Effector CD4-positive, alpha-beta T cell (primary cell): ENCODE data around the gene RPS19BP1.
"Not testable (repeated sequence)": the region's sequence is repeated elsewhere in the genome, so short reads cannot be mapped to it uniquely, and the experiment has no call there.

Source experiments
- DNase-seq: peaks from one replicate; pipeline ENCODE4 v3.0.0-alpha.2; 2020

The RPS19BP1 gene

DNA sequence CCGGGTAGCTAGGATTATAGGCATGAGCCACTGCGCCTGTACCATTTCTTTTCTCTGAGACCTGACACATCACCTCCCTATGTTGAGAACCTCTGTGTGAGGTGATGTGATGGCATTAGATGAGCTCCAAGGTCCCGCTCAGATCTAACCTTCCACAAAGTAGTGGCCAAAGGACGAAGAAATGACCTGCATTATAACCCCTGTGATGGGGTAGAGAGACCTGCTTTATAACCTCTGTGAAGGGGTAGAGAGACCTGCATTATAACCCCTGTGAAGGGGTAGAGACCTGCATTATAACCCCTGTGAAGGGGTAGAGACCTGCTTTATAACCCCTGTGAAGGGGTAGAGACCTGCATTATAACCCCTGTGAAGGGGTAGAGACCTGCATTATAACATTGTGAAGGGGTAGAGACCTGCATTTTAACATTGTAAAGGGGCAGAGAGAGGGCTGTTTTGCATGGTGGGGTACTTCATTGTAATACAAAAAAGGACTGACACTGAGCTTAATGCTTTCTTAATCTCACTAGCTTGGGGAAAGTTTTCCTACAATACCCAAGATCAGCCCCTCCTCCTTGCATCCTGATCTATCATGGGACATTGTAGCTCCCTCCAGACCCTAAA lies 21.9 kb downstream of the RPS19BP1 start:
- no peak for DNase-seq

DNA sequence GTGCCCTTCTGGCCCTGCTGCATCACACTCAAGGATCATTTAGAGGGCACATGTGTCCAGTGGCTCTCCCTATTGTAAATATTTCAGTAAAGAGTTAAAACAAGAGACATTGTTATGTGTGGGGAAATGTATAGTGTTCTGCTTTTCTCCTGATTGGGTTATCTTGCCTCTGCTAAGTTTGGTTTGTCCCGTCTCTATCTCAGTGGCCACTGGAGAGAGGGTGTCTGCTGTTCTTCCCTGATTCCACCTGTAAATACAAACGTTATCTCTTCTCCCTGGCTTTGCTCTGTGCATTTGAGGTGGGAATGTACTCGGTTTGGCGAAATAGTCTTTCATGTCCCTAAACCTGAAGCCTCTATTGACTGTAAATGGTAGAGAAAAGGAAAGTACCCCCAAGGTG lies 24.2 kb downstream of the RPS19BP1 start:
- no peak for DNase-seq

DNA sequence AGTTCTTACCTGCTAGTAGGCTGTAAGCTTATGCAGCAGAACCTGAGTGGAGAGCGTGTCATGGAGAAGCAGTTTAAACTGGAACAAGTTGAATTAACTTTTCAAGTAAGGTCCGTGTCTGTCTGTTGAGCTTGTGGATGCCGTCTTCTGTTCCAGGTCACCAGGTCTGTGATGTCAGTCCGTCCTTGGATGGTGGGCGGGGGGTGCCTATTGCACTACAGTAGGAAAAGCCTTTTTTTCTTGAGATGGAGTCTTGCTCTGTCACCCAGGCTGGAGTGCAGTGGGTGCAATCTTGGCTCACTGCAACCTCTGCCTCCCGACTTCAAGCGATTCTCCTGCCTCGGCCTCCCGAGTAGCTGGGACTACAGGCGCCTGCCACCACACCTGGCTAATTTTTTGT lies 25.5 kb downstream of the RPS19BP1 start:
- not testable (repeated sequence) for DNase-seq

DNA sequence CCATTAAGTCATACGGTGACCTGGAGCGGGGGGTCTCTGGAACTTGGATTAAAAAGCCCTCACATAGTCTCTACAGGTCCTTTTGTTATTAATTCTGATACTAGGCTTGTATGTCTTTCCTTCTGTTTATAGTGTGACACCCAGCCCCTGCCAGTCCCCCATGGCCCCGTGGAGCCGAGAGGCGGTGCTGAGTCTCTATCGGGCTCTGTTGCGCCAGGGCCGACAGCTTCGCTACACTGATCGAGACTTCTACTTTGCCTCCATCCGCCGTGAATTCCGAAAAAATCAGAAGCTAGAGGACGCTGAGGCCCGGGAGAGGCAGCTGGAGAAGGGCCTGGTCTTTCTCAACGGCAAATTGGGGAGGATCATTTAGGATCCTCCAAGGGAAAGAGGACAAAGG lies 28.5 kb downstream of the RPS19BP1 start:
- no peak for DNase-seq

DNA sequence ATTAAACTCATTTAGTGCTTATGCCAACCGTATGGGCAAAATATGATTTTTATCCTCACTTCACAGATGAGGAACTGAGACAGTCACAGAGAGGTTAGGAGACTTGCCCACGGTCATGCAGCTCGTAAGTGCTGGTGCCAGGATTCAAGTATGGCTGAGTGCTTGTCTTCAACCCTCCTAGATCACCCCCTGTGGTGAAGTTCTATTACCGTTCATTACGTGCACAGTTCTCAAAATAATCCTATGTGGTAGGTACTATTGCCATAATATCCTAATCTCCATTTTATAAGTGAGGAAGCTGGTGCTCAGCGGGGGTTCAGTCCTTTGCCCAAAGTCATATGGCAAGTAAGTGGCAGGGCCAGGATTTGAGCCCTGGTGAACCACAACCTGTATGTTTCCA lies 28.9 kb downstream of the RPS19BP1 start:
- no peak for DNase-seq

DNA sequence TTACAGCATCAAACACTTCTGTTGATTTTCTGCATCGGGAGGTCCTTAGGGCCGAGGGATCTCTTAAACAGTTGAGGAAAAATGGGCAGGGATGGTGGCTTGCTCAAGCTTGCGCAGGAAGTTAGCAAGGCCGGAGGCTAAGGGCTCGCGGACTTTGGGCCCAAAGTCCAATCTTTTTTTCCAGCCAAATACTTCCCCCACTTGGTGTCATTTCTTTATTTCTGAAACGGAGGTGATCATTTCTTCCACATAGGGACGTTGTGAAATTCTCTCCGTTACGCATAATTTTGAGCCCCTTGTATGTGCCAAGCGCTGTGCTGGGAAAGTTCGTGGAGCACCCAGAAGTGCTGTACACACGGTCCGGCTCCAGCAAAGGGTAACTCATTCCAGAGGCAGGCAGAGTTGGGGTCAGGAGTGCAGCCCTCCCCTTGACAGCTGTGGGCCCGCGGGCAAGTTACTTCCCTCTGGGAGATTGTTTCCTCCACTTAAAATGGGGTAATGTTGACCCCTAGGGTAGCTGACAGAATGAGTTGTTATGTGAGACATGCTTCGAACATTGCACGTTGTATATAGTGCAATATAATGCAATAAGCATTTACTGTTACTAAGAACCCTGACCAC lies 29.6 kb downstream of the RPS19BP1 start:
- no peak for DNase-seq

DNA sequence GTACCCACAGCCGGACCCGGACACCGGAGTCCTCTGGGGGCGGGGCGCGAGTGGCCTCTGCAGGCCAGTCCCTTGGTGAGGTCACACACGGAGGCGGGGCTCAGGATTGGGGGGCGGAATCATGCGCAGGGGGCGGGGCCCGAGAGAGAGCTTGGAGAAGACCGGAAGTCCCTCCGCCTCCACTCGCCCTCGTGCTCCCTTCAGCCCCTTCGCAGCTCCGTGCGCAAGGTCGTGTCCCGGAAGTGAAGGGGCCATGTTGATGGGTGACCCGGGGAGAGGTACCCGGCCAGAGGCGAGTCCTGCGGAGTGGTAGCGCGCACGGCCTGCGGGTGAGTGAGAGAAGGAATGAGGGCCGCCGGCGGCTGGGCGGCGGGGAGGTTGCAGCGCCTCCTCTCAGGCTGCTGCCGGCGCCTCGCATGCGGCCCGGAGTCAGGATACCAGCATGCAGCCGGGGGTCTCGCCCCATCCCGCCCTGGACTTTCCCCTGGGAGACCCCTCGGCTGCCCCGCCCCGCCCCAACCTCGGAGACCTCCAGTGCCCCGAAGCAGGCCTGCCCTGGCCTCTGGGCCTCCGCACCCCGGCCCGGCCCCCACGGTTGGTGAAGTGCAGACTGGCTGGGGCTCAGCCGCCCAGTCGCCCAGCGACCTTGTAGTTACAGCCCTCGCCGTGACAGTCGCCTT lies 30.3 kb downstream of the RPS19BP1 start, which contains the start of gene MIEF1:
Gene MIEF1 (plus strand): TSS at position 182 of the 680 bp plus-strand sequence. CDS start 9,005 bp downstream, outside the sequence.
- DNase-seq: peak; percentile 77

DNA sequence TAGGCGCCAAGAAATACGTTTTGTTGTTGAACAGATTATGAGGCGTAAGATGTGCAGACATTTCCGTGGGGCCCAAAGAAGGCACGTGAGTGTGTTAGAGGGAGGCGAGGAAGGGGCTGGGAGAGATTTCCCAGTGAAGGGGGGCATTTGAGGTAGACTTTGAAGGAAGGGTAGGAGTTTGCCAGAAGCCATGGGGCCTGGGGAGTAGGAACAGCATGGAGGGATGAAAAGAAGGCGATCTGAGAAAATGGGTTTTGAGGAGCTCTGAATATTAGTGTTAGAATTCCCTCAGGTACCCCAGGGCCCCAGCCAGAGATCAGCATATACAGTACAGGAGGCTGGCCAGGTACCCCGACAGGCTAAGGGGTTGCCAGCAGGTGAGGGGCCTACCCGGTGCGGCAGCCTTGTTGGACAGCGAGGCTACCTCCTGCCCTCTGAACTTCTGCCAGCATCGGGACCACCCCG lies 30.9 kb downstream of the RPS19BP1 start:
- DNase-seq: no peak

DNA sequence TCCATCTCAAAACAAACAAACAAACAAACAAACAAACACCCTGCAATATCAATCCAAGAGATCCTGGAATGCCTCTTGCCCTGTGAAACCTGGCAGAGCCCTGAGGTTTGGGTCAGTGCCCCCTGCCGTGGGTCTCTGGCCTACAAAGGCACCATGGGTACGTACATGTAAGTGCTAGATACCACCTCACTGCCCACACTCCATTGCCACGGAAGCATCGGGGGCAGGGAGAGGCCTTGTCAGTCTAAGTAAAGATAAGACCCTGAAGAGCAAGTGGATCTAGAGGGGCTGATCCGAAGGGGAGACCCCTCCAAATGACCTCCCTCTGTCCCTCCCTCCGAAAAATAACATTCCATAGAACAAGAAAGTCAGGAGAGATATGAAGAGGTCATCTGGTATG lies 32.4 kb downstream of the RPS19BP1 start:
- no peak for DNase-seq

DNA sequence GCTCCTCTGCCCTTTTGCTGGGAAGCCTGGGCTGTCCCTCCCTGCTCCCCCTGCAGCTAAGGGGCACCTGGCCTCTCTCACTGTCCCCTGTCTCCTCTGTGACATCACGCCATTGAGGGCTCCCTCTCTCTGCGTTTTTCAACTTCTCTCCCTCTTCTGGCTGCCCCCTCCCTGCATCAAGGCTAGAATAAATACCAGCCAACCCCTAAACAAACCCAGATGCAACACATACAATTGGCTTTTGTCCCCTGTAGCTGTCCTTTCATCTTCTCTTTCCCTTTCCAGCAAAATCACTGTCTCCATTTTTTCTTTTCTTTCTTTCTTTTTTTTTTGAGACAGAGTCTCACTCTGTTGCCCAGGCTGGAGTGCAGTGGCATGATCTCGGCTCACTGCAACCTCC lies 33.7 kb downstream of the RPS19BP1 start:
- no peak for DNase-seq

DNA sequence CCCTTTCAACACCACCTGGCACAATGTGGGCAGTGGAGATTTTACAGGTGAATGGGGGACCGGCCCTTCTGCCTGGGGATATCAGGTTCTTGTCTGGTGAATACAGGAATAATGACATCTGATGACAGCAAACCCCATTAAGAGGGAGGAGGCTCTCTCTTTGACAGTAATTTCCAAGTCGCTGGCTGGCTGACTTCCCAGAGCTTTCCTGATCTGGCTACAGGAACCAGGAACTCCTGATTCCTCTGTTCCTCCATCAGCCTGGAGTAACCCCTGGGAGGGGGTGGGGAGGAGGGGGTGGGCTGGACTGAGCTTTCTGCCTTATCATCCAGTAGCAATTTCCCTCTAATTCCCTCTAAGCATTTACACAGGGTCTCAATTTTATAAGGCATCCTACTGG lies 34.2 kb downstream of the RPS19BP1 start:
- DNase-seq: no peak

DNA sequence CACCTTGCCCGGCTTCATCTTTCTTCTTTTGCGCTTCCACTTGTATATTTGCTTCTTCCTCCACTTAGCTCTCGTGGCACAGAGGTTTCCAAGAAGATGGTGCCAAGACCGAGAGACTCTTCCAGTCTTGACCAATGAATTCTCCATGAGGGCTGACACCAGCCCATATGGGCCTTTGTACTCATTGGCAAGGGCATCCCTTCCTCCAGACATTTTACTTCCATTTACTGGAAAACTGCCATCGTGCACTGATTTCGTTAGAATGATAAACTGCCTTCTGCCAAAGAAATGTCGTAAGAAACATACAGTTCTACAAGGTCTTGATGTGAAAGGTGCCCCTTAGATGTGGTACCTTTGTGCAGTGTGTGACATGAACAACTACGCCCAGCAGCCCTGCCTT lies 35.1 kb downstream of the RPS19BP1 start:
- DNase-seq: no peak

DNA sequence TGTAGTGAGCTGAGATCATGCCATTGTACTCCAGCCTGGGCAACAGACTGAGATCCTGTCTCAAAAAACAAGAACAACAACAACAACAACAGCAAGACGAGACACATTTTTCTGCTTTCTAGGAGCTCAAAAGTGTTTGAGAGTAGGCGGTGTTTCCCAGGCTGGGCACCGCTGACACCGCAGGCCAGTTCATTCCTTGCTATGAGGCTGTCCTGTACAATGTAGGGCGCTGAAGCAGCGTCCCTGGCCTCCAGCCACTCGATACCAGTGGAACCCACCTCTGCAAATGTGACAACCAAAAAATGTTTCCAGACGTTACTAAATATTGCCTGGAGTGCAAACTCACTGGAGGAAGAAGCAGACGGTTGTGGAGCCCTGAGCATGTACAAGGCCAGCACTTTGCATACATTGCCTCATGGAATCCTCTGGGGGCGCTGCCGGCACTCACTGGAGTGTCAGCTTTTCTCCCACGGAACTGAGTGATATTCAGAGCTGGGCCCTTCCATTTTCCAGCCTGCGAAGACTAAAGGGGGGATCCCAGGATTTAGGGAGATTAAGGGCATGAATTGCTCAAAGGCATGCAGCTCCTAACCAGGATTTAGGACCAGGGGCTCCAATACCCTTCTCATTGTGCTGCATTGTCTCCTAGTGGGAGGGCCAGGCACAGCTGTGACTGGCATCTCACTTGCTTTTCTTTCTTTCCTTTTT lies 36.3 kb downstream of the RPS19BP1 start:
- peak; percentile 35 for DNase-seq

DNA sequence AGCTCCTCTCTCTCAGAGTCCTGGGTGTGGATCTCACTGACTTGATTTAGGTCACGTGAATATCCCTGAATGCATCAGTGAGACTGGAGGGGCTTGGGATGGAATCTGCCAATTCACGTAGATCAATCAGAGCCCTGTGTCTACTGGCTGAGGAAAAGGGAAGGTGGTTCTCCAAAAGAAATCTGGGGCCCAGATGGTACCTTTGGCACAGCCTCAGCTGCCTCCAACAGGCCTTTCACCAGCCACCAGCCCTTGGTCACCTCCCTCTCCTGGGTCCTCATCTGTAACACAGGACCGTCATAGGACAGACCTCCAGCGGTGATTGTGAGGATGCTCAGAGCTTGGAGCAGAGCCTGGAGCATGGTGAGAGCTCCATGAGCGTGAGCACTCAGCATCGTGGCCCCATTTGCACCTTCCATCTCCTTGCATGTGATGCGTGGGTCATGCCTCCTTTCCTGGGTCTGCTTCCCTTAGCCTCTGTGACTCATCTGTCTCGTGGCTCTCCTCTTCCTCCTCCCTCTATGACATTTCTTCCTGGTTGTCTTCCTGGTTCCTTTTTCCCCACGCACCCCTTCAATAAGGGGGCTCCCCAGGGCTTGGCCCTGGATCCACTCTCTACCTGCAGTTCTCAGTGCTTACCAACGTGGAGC lies 38.0 kb downstream of the RPS19BP1 start:
- no peak for DNase-seq

DNA sequence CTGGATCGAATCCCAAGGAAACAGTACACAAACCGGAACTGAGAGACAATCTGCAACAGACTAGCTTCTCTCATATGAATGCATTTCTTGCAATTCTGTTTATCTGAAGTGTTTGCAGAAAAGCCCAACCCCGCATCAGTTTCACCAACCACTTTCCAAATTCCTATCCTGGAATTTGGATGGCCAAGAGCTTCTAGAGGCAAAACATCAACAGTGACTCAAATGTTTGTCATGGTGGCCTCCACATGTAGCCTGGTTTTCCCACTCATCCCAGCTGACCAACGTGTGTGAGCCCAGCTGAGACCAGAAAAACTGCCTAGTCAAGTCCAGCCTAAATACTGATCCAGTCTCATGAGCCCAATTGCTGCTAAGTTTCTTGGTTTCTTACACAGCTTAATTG lies 38.8 kb downstream of the RPS19BP1 start:
- DNase-seq: no peak

DNA sequence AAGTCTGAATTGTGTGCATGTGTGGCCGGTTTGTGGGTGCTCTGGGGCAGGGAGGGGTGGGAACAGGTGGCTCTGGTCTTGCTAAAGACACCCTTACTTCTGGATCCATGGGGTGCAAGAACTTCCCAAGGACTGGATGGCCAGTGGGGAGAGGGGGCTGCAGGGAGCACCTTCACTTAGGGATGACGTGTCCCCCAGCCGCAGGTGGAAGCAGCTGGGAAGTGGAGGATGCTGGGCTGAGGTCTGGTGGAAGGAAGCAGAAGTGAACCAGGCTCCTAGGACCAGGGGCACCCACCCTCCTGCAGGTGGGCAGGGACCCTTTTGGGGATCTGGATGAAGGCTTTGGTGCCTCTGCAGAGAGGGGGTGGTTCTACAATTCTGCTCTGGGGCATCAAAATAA lies 40.4 kb downstream of the RPS19BP1 start:
- DNase-seq: no peak

DNA sequence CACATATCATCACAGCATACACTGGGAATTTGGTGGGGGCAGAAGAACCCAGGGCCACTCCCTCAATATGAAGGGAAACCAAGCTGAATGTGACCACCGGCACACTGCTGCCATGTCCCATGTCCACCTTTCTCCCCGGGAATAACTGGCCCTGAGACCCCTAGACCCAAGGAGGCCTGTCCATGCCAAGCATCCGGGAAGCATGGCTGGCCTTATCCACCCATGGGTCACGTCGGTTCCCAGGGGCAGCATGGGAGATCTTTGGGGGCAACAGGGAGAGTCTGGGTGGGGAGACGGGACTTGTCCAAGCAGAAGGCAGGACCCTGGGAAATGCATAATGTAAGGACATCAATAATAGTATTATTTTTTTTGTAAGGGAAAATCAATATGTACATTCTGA lies 40.9 kb downstream of the RPS19BP1 start:
- DNase-seq: no peak

DNA sequence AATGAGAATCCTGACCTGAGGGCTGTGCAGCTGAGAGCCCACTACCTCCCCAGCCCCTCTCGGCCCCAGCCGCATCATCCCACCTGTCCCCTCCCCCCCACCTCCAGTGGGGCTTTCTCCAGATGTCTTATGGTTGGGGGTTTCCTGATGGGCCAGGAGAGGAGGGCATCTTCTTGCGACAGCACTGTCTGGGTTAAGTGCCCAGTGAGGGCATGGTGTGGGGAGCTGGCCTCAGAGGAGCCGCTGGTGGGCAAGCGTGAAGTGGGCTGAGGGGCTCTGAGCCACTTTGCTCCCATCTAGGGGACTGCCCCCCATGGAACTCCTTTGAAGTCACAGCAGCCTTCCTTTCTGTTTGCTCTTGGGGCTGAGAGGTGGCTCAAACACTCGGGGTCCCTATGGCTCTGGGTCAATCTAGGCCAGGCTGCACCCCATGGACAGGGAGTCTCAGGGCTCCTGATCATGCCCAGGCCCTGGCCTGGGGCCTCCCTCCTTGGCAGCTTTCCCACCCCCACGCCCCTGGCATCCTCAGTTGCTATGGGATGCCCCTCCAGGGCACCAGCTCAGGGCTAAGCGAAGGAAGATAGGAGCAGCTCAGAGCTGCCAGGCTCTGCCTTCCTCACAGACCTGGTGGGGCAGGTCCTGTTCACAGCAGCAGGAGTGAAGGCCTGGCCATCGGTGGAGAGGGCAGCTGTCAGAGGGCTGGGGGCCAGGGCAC lies 41.4 kb downstream of the RPS19BP1 start:
- DNase-seq: no peak

DNA sequence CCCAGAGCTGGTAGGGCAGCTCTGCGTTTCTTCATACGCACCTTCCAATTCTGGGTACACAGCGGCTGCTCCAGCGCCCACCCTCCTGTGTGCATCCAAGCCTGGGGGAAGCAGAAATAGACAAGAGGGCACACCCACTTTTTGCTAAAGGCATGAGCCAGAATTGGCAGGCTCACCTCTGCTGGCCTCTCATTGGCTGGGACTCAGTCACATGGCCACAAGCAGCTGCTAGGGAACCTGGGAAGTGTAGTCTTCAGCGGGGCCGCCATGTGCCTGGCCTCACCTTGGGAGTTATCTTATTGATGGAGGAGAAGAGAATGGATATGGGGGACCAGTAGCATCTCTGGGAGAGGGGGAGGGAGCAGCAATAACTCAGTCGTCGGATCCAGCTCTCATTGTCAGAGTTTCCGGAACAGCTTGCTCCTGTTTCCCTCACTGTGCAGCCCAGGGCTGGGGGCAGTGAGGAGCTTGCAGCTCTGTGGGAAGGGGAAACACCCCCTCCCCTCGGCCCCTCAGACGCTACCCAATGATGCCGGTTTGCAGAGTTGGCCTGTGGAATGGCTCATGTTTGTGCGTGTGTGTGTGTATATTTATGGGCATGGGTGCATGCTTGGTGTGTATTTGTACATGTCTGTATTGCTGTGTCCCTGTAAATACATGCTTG lies 42.3 kb downstream of the RPS19BP1 start:
- peak; percentile 73 for DNase-seq

DNA sequence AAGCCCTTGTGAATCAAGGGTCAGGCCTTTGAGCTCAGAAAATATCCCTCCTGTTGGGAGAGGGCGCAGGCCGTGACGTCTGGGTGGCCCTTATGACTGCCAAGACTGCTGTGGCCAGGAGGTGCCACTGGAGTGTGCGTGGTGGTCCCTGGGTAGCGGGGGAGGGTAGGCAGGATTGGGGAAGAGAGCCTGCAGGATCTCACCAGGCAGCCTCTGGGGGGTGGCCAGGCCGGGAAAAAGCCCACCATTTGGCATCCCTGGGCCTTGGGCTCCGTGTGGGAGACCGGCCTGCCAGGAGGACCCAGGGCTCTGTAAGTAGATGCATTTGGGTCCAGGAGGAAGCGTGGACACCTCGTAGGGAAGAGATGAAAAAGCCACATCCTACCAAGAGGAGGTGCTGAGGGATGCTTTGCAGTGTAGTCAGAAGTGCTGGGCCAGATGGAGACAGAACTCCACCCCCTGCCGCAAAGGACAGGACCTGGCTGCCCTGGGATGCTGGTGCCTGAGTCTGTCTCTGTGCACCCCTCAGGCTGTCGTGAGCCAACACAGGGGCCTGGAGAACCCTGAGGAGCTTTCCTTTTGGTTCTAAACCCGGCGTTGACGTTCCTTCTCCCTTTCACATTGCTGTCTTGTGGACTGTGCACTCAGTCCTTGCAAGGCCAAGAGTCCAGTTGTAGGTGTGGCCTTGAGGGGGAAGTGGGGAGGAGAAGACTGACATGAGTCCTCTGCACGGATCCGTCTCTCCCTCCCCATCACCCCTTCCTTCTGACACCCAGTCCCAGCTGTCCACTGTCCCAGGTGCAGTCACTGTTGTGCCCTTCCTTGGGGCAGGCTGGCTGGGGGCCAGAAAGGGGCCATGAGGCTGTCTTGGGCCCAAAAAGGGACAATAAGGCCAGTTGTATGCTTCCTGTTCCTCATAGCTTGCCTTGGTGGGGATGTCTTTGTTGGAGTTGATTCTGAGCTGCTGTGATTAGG lies 43.2 kb downstream of the RPS19BP1 start:
- DNase-seq: no peak
